Endothelial cell of coronary artery (primary cell): ENCODE results near the gene TMOD4. TPM values are rescaled to one million over a fixed set of nuclear protein-coding genes. Genes with fewer than 3 reads are reported as not detected.

ENCODE experiments used
- total RNA-seq: library from RNA; depleted of rRNA; stranded (reverse); fragments of >200 nt; gene quantifications from 2 replicates; pipeline ENCODE4 v1.2.3, GENCODE V29; 2014

Gene TMOD4
- 0.28 and 0.36 TPM in 2 replicates for total RNA-seq

GRCh38 chr1:151175863-151176262 lies at the start of gene TMOD4:
Gene TMOD4 (minus strand): TSS chr1:151175981. CDS start chr1:151174875, 1,106 bp downstream.

GRCh38 chr1:151198254-151199127 lies 22.7 kb upstream of the TMOD4 start, which contains the start of gene PIP5K1A:
Gene PIP5K1A (plus strand): TSS chr1:151198552. CDS start chr1:151198997, 445 bp downstream.

DNA sequence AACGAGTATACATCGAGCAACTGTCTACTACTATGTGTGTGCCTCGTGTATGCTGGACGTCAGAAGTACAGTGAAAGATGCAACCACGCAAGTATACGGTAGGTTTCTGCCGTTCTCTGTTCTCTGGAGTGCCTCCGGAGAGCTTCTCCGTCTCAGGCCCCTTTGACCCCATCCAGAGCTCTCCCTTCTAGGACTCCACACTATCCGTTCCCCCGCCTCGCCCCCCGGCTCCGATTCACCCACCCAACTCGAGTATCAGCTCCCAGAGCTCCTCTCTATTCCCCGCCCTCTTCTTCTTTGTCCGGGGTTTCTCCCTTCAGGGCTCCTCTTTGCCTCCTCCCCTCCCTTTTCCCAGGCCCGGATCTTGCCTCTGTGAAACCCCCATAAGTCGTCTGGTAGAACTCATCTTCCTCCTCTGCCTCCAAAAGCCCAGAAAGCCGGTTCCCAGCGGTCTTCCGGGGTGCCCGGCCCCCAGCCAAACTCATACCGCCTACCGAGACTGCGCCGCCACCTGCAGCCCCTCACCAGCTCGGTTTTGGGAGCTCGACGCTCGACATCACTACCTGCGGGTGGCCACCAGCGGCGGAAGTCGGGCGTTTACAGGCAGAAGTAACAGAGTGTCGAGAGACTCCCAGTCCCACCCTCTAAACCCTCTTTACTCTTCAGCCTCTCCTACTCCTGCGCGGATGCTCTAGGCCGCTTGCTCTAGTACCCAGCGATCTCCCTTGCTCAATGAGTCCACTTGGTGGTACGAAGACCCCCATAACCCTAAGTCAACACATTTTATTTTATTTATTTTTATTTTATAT lies 14.1 kb upstream of the TMOD4 start, which contains the start of gene VPS72:
Gene VPS72 (minus strand): TSS at position 561 of the 809 bp plus-strand sequence. CDS start 76 bp downstream, at position 485.

GRCh38 chr1:151165738-151166504 lies 9.9 kb downstream of the TMOD4 start, which contains the start of the genes LYSMD1 and SCNM1:
Gene LYSMD1 (minus strand): TSS chr1:151165902. CDS start chr1:151165258, 644 bp downstream.
Gene SCNM1 (plus strand): TSS chr1:151166144. CDS start chr1:151166153, 9 bp downstream.

GRCh38 chr1:151156515-151156819 lies 19.3 kb downstream of the TMOD4 start, which contains the start of gene TNFAIP8L2:
Gene TNFAIP8L2 (plus strand): TSS chr1:151156649. CDS start chr1:151158698, 2,049 bp downstream.

DNA sequence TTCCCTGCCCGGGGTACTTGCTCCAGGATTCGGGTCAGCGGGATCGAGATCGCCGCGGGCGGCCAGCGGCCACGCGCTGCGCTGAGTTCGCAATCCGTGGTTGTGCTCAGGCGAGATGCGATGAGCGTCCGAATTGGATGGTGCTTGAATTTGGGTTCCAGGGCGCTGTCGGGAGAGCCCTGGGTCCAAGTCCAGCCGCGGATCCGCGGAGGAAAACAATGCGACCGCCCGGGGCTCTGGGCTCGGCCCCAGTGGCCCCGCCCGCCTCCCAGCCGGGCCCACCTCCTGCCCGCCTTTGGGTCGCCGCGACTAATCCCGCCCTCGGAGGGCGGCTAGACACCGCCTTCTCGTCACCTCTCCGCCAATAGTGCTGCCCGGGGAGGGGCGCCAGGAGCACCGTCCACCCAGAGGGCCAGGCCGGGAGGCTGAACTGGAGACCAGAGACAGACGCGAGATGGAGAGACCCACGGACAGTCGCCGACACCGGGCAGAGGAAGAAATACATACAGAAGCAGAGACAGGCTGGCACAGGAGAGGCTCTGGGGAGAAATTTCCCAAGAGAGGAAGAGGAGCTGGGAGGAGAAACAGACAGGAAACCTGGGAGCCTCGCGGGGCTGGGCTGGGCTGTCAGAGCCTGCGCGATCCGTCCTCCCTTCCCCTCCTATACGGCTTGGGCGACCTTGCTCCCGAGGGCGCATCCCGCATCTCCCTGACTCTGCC lies 29.2 kb downstream of the TMOD4 start, which contains the start of gene SEMA6C:
Gene SEMA6C (minus strand): TSS at position 220 of the 720 bp plus-strand sequence. CDS start 4,010 bp downstream, outside the sequence.

Other genes starting within 250 kb of the TMOD4 start
- 34.0 and 35.1 TPM in 2 replicates for gene SETDB1, start 249.6 kb downstream of the TMOD4 start, total RNA-seq
- 65.1 and 87.3 TPM in 2 replicates for gene CERS2, start 201.1 kb downstream of the TMOD4 start, total RNA-seq
- not detected in 2 replicates for gene ANXA9, start 193.7 kb downstream of the TMOD4 start, total RNA-seq
- gene MINDY1, start 169.1 kb downstream of the TMOD4 start, total RNA-seq = 5.7 and 10.5 TPM in 2 replicates
- gene PRUNE1, start 167.5 kb downstream of the TMOD4 start, total RNA-seq = 3.1 and 5.5 TPM in 2 replicates
- under 0.01 and 0.09 TPM in 2 replicates for gene BNIPL, start 139.4 kb downstream of the TMOD4 start, total RNA-seq
- gene C1orf56, start 128.2 kb downstream of the TMOD4 start, total RNA-seq = 0.81 and 1.3 TPM in 2 replicates
- gene CDC42SE1, start 116.4 kb downstream of the TMOD4 start, total RNA-seq = 56.3 and 58.8 TPM in 2 replicates
- gene MLLT11, start 115.6 kb downstream of the TMOD4 start, total RNA-seq = 1.8 and 4.8 TPM in 2 replicates
- gene GABPB2, start 105.2 kb downstream of the TMOD4 start, total RNA-seq = 6.6 and 8.6 TPM in 2 replicates
- gene SEMA6C, start 29.4 kb downstream of the TMOD4 start, total RNA-seq = 8.9 and 11.3 TPM in 2 replicates
- not detected in 2 replicates for gene TNFAIP8L2, start 19.3 kb downstream of the TMOD4 start, total RNA-seq
- gene LYSMD1, start 10.1 kb downstream of the TMOD4 start, total RNA-seq = 2.9 and 4.8 TPM in 2 replicates
- 20.8 and 21.0 TPM in 2 replicates for gene SCNM1, start 9.8 kb downstream of the TMOD4 start, total RNA-seq
- 56.9 and 58.1 TPM in 2 replicates for gene VPS72, start 14.2 kb upstream of the TMOD4 start, total RNA-seq
- gene PIP5K1A, start 22.6 kb upstream of the TMOD4 start, total RNA-seq = 37.8 and 48.8 TPM in 2 replicates
- gene PSMD4, start 78.8 kb upstream of the TMOD4 start, total RNA-seq = 296 and 298 TPM in 2 replicates
- 6.8 and 8.2 TPM in 2 replicates for gene ZNF687, start 106.3 kb upstream of the TMOD4 start, total RNA-seq
- gene PI4KB, start 151.4 kb upstream of the TMOD4 start, total RNA-seq = 36.1 and 37.5 TPM in 2 replicates
- gene RFX5, start 171.3 kb upstream of the TMOD4 start, total RNA-seq = 38.9 and 44.3 TPM in 2 replicates
- gene SELENBP1, start 196.7 kb upstream of the TMOD4 start, total RNA-seq = 5.5 and 12.2 TPM in 2 replicates
- gene PSMB4, start 223.6 kb upstream of the TMOD4 start, total RNA-seq = 348 and 427 TPM in 2 replicates